Suprapubic skin (tissue), 4 donors: Measurements from ENCODE around the gene CRHR2.

Source experiments
- CTCF ChIP-seq, 2 donors: fragments of 200-600 bp in 1 of 2; fragments of 450-650 bp in 1 of 2; sonication (generic) in 1 of 2; IDR thresholded peaks; one replicate each; pipeline ENCODE4 v1.5.1; 2016 to 2019; ENCODE audit warnings: antibody characterized with exemption in 2 of 2, mild to moderate bottlenecking in 1 of 2, moderate library complexity in 1 of 2
- POLR2A ChIP-seq, 2 donors: fragments of 450-650 bp; IDR thresholded peaks; one replicate each; pipeline ENCODE4 v1.6.1; 2017; ENCODE audit warnings: antibody characterized with exemption in 2 of 2, mild to moderate bottlenecking in 2 of 2, moderate library complexity in 2 of 2
- POLR2AphosphoS5 ChIP-seq, 3 donors: sonication (generic); formaldehyde crosslinking; IDR thresholded peaks; one replicate each; pipeline ENCODE4 v1.6.1; 2017; ENCODE audit warnings: antibody characterized with exemption in 3 of 3

- TF ChIP-seq CTCF (IDR thresholded peaks at IDR 0.05) (no peak), POLR2A (IDR thresholded peaks at IDR 0.05) (no peak), POLR2AphosphoS5 (IDR thresholded peaks at IDR 0.05) (no peak)
Measured at GRCh38 chr7:30658479-30659074, 23.7 kb downstream of the CRHR2 start.
